ENCODE data around the gene GIMD1.

GRCh38 chr4:106344647-106344970 is 24.0 kb downstream of the GIMD1 start:
- no peak for TF ChIP-seq ZBTB8A (IDR thresholded peaks at IDR 0.05; ENCODE audit: partially characterized antibody)
- no peak for TF ChIP-seq FOXP4 (CRISPR knock-in tag; IDR thresholded peaks at IDR 0.05; ENCODE audit: borderline replicate concordance)
- no peak for TF ChIP-seq KDM1A (IDR thresholded peaks at IDR 0.05)
- no peak for TF ChIP-seq POLR2A (conservative IDR thresholded peaks at IDR 0.05)
- no peak for TF ChIP-seq KAT8 (IDR thresholded peaks at IDR 0.05; ENCODE audit: low read depth)
- no peak for TF ChIP-seq KDM4B (IDR thresholded peaks at IDR 0.05; ENCODE audit: borderline replicate concordance in 2 of 2, low read depth in 1 of 2)
- no peak for TF ChIP-seq POLR2AphosphoS5 (IDR thresholded peaks at IDR 0.05; ENCODE audit: control insufficient read depth, insufficient read depth, low read depth, low read length)
- no peak for TF ChIP-seq MEF2A (IDR thresholded peaks at IDR 0.05; ENCODE audit: control insufficient read depth, low read depth, low read length)
- no peak for TF ChIP-seq RFX5 (IDR thresholded peaks at IDR 0.05; ENCODE audit: low read depth, low read length)
- TF ChIP-seq CTCF (IDR thresholded peaks at IDR 0.05 in 2 of 3, conservative IDR thresholded peaks at IDR 0.05 in 1 of 3; ENCODE audit: insufficient read depth in 2 of 3, low read depth in 1 of 3, low read length in 3 of 3): no peak
- no peak for TF ChIP-seq GABPB1 (CRISPR knock-in tag; IDR thresholded peaks at IDR 0.05)
- TF ChIP-seq SMAD3 (CRISPR knock-in tag; conservative IDR thresholded peaks at IDR 0.05): no peak
- TF ChIP-seq FOXK2 (conservative IDR thresholded peaks at IDR 0.05 in 1 of 2, IDR thresholded peaks at IDR 0.05 in 1 of 2; ENCODE audit: low read depth in 2 of 2): no peak

All from K562 (cell line).